HFFc6 (cell line): ENCODE measurements around the gene GATA3. TPM values are rescaled to one million over a fixed set of nuclear protein-coding genes. Genes with fewer than 3 reads are reported as not detected.

Source experiments
- DNase-seq: peaks from one replicate; pipeline ENCODE4 v3.0.0-alpha.2; 2018
- H3K27ac Mint-ChIP-seq: 2 replicates; pipeline ENCODE4 v1.8.0; 2020; ENCODE audit warnings: mild to moderate bottlenecking, mixed read lengths
- H3K27me3 Mint-ChIP-seq: 2 replicates; pipeline ENCODE4 v1.8.0; 2021; ENCODE audit warnings: mild to moderate bottlenecking, moderate library complexity, mixed read lengths; ENCODE audit not compliant: insufficient read depth
- H3K36me3 Mint-ChIP-seq: 2 replicates; pipeline ENCODE4 v1.8.0; 2021; ENCODE audit warnings: low read depth, mixed read lengths
- H3K4me1 Mint-ChIP-seq: 2 replicates; pipeline ENCODE4 v1.8.0; 2020; ENCODE audit warnings: low read depth, mixed read lengths
- H3K4me3 Mint-ChIP-seq: 2 replicates; pipeline ENCODE4 v1.8.0; 2020; ENCODE audit warnings: mild to moderate bottlenecking, moderate library complexity, mixed read lengths
- H3K9me3 Mint-ChIP-seq: 2 replicates; pipeline ENCODE4 v1.8.0; 2020; ENCODE audit warnings: mild to moderate bottlenecking, mixed read lengths
- total RNA-seq, 6 experiments: library from RNA; stranded (reverse); fragmentation: NEBNext Ultra II Directional; extraction: Animal tissue kit (Norgen Biotek cat#: 25700); gene quantifications; 2 replicates in 1 of 6; 3 replicates in 5 of 6; pipeline ENCODE4 v1.2.3, GENCODE V29; 2021
- TF ChIP-seq, protein P1 (sequence below): fragments of 200-600 bp; sonication (generic); IDR thresholded peaks from 2 replicates; pipeline ENCODE4 v1.5.0; 2021; ENCODE audit warnings: antibody characterized with exemption, mild to moderate bottlenecking

GATA3 gene
- total RNA-seq, 6 experiments from 2014 or later: 0.07 to 0.43 (median 0.16) TPM; not detected in 2

DNA sequence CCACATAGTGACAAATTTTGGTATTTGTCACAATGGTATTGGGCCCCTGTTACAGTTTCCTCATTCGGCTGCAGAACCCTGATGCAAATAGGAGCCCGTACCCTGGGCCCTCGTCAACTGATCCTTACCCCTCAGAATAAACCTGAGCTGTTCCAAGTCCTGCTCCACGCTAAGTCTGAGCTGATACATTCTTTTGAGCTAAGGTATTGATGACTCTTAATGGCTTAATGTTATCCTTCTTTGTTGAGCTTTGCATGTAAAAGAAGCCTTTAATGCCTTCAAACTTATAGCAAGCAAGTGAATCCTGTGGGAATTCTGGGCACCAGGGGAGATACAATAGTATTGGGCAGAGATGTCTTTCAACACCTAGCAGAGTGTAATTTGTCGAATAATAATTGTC is 31.8 kb downstream of the GATA3 start:
- H3K27me3 Mint-ChIP-seq: peaks cover 16% of the 10 kb centered on the region
- no peak overlapping the region for H3K27ac Mint-ChIP-seq
- DNase-seq: no peak
- no peaks in the 10 kb centered on the region for H3K9me3 Mint-ChIP-seq
- H3K4me3 Mint-ChIP-seq: no peak overlapping the region
- H3K36me3 Mint-ChIP-seq: no peaks in the 10 kb centered on the region
- TF ChIP-seq, protein P1, sequence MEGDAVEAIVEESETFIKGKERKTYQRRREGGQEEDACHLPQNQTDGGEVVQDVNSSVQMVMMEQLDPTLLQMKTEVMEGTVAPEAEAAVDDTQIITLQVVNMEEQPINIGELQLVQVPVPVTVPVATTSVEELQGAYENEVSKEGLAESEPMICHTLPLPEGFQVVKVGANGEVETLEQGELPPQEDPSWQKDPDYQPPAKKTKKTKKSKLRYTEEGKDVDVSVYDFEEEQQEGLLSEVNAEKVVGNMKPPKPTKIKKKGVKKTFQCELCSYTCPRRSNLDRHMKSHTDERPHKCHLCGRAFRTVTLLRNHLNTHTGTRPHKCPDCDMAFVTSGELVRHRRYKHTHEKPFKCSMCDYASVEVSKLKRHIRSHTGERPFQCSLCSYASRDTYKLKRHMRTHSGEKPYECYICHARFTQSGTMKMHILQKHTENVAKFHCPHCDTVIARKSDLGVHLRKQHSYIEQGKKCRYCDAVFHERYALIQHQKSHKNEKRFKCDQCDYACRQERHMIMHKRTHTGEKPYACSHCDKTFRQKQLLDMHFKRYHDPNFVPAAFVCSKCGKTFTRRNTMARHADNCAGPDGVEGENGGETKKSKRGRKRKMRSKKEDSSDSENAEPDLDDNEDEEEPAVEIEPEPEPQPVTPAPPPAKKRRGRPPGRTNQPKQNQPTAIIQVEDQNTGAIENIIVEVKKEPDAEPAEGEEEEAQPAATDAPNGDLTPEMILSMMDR: no peak
- no peaks in the 10 kb centered on the region for H3K4me1 Mint-ChIP-seq

DNA sequence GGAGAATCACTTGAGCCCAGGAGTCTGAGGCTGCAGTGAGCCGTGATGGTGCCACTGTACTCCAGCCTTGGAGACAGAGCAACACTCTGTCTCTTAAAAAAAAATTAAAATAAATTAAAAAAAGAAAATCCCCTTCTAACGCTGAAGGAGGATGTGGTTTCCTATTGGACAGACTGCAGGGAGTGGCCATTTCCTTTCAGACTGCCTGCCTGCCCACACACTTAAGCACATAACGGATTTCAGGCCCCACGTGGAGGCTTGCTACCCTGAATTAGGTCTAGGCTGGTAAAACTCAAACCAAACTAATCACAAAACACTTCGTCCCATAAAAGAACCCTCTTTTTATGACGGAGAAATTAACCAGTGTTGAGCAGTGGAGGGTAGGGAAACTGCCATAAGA is 34.0 kb downstream of the GATA3 start:
- no peak for DNase-seq
- no peaks in the 10 kb centered on the region for H3K9me3 Mint-ChIP-seq
- no peak overlapping the region for H3K4me3 Mint-ChIP-seq
- TF ChIP-seq, protein P1: no peak
- H3K4me1 Mint-ChIP-seq: no peaks in the 10 kb centered on the region
- peaks cover 11% of the 10 kb centered on the region; the same call in 1 of the 2 replicates for H3K27me3 Mint-ChIP-seq
- H3K36me3 Mint-ChIP-seq: no peaks in the 10 kb centered on the region
- no peak overlapping the region for H3K27ac Mint-ChIP-seq

DNA sequence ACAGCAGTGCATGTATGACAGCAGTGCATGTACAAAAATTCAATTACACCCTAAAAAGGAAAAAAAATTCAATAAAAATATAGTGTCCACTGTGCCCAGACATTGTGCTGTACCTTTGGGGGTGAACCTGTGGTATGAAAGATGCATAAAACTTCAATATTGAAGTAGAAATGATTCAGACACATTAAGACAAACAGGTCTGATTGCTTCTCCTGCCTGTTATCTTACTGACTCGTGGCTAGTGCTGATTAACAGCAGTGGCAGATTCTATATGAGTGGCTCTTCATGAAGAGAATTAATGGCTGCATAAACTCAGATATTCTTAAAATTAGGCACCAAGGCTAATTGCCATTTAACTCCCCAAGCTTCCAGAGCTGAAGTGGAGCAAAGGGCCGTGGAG is 37.9 kb downstream of the GATA3 start:
- peaks cover 4% of the 10 kb centered on the region; the same call in 1 of the 2 replicates for H3K9me3 Mint-ChIP-seq
- no peaks in the 10 kb centered on the region for H3K36me3 Mint-ChIP-seq
- peaks cover 7% of the 10 kb centered on the region for H3K27me3 Mint-ChIP-seq
- H3K4me1 Mint-ChIP-seq: no peaks in the 10 kb centered on the region
- no peak overlapping the region for H3K27ac Mint-ChIP-seq
- no peak for DNase-seq
- H3K4me3 Mint-ChIP-seq: no peak overlapping the region
- TF ChIP-seq, protein P1: no peak

DNA sequence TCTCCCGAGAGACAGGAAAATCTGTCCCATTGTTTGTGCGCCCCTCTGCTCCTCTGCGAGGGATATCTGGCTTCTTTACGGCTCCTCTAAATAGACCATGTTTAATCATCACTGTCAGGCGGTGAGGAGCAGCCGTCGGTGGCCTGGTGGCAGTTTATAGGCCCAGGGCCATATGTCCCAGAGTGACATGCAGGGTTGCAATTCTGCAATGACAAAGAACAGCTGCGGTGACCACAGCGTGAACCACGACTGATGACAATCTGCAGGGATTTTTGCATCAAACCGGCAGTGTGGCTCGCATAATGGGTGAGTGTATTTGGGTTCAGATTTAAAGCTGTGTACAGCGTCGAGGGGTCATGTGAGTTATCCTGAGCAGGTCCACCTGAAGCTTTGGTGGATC is 41.5 kb downstream of the GATA3 start:
- TF ChIP-seq, protein P1: no peak
- Mint-ChIP-seq H3K4me3 (no peak overlapping the region), H3K27me3 (peaks cover 9% of the 10 kb centered on the region), H3K36me3 (no peaks in the 10 kb centered on the region), H3K27ac (no peak overlapping the region), H3K4me1 (no peaks in the 10 kb centered on the region), H3K9me3 (peaks cover 4% of the 10 kb centered on the region; the same call in 1 of the 2 replicates)
- no peak for DNase-seq

DNA sequence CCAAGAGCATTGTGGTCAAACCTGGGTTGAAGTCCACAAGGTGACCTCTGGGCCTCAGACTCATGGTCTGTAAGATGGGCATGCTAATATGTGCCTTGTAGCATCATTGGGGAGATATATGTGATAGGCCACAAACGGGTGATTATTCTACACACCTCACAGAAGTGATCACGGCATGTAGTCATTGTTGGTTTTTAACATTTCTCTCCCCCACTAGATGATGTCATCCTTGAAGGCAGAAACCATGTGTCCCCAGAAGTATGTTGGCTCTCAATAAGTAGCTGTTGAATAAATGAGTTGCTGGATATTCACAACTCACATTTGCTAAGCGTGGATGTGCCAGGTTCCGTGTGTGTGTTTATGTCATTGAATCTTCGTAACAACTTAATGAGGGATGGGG is 42.4 kb downstream of the GATA3 start:
- no peaks in the 10 kb centered on the region for H3K36me3 Mint-ChIP-seq
- no peak overlapping the region for H3K4me3 Mint-ChIP-seq
- peaks cover 9% of the 10 kb centered on the region for H3K27me3 Mint-ChIP-seq

More for the DNA sequence above, 42.4 kb downstream of the GATA3 start:
- H3K4me1 Mint-ChIP-seq: no peaks in the 10 kb centered on the region
- no peak overlapping the region for H3K27ac Mint-ChIP-seq
- H3K9me3 Mint-ChIP-seq: peaks cover 4% of the 10 kb centered on the region; the same call in 1 of the 2 replicates
- TF ChIP-seq, protein P1: no peak
- no peak for DNase-seq
